ENCODE results near the gene EEPD1. TPM values are rescaled to one million over a fixed set of nuclear protein-coding genes. Genes with fewer than 3 reads are reported as not detected.

EEPD1 gene
- total RNA-seq, 1 donor from 2014 or later, result 9.9 TPM

DNA sequence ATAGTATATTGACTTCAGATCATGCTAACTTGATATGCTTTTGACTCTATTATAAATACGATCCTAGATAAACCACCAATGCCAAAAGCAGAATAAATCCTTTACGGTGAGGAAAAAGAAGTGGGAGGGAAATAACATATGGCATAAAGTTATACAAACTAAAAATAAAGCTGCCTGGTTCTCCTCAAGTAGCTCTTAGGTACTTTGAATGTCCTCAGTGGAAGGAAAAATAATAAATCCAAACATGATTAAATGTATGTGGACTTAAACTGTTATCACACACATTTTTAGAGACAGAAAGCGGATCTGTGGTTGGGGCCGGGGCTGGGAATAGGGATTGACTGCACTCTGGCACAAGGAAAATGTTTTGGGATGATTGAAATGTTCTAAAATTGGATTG is 23.6 kb downstream of the EEPD1 start:
- Histone ChIP-seq H3K36me3 (no peaks in the 10 kb centered on the region), H3K27ac (no peak overlapping the region), H3K4me3 (no peak overlapping the region), H3K27me3 (no peaks in the 10 kb centered on the region), H3K4me1 (peaks cover 7% of the 10 kb centered on the region), H3K9me3 (no peaks in the 10 kb centered on the region)
- no peak for ATAC-seq
- no peak for DNase-seq
- intact Hi-C loops (cut with DNase I), result no loop called here
- no peak for TF ChIP-seq CTCF (IDR thresholded peaks at IDR 0.05)

DNA sequence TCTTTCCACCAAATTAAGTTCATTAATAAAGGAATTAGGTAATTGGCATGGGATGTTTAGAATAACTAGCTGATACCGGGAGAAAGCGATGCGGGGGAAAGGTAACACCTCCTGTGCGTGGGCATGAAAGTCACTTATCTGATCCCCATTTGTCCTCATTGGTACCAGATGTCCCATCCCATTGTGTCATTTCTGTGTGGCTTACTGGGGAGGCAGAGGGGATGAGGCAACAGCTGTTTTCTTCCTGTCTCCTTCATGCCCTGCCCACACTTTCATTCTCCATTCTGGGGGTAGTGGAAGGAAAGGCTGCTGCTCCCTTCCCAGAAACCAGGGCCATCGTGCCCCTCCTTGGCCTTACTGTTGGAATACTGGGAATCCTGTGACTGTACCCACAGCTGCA is 27.1 kb downstream of the EEPD1 start:
- Histone ChIP-seq H3K4me3 (no peak overlapping the region), H3K4me1 (peaks cover 7% of the 10 kb centered on the region), H3K9me3 (no peaks in the 10 kb centered on the region), H3K27me3 (no peaks in the 10 kb centered on the region), H3K36me3 (no peaks in the 10 kb centered on the region), H3K27ac (no peak overlapping the region)
- TF ChIP-seq CTCF (IDR thresholded peaks at IDR 0.05), result no peak
- ATAC-seq, result no peak
- no peak for DNase-seq
- intact Hi-C loops (cut with DNase I), result no loop called here

GRCh38 chr7:36181668-36182067 is 28.6 kb downstream of the EEPD1 start:
- H3K4me1 ChIP-seq, result no peaks in the 10 kb centered on the region
- no peak for TF ChIP-seq CTCF (IDR thresholded peaks at IDR 0.05)
- H3K4me3 ChIP-seq, result no peak overlapping the region
- ATAC-seq, result no peak
- H3K36me3 ChIP-seq, result no peaks in the 10 kb centered on the region
- intact Hi-C loops (cut with DNase I), result no loop called here
- no peak overlapping the region for H3K27ac ChIP-seq
- H3K27me3 ChIP-seq, result no peaks in the 10 kb centered on the region
- H3K9me3 ChIP-seq, result no peaks in the 10 kb centered on the region
- DNase-seq, result no peak

DNA sequence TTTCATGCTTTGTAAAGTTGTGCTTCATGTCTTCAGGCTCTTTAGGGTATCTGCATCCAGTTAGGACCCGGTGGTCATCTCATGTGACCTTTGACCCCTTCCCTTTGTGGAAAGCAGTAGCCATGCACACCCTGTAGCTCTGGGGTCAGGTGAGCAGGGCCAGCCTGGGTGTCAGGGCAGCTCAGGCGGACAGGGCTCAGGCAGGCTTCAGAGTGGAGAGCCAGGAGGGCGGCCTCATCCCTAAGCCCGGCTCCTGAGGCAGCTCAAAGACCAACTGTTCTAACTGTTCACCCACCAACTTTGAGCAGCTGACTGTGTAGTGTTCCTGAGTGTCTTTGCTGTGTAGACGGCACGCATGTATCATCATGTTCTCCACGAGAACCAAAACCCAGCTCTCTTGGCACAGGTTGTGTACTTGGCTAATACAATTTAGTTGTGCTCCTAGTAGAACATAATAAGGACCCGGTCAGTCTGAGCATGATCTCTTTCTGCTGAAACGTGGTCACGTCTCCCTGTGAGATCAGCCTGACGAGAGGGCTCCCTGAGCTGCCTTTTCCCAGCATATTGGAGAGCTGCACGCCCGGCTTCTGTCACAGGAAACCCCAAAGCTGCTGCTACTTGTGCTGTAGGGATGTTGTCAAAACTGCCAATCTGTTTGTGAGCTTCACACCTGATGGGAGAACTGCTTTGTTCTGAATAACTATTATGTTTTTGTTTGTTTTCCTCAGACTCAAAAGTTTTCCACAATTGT is 30.0 kb downstream of the EEPD1 start:
- no peak overlapping the region for H3K4me3 ChIP-seq
- H3K27ac ChIP-seq, result no peak overlapping the region

DNA sequence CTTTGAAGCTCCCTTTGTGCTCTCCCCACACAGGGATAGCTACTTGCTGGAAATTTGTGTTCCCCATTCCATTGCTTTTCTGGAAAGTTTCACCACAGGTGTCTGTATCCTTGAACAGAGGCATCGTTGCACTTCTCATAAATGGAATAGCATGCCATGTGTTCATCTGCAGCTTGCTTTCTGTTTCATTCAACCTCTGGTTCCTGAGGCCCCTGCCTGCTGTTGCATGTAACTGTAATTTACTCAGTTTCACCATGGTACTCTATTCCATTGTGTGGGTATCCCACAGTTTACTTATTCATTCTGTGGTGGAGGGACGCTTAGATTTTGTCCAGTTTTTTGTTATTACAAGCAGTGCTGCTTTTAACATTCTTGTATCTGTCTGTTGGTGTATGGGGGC is 32.0 kb downstream of the EEPD1 start:
- Histone ChIP-seq H3K4me3 (no peak overlapping the region), H3K27me3 (no peaks in the 10 kb centered on the region), H3K27ac (no peak overlapping the region), H3K36me3 (no peaks in the 10 kb centered on the region), H3K4me1 (no peaks in the 10 kb centered on the region), H3K9me3 (no peaks in the 10 kb centered on the region)
- no peak for ATAC-seq
- TF ChIP-seq CTCF (IDR thresholded peaks at IDR 0.05), result no peak
- intact Hi-C loops (cut with DNase I), result no loop called here
- DNase-seq, result no peak

More for the DNA sequence above, 30.0 kb downstream of the EEPD1 start:
- no peaks in the 10 kb centered on the region for H3K36me3 ChIP-seq
- DNase-seq, result no peak
- TF ChIP-seq CTCF (IDR thresholded peaks at IDR 0.05), result no peak
- no peaks in the 10 kb centered on the region for H3K27me3 ChIP-seq
- ATAC-seq, result no peak
- intact Hi-C loops (cut with DNase I), result no loop called here
- H3K9me3 ChIP-seq, result no peaks in the 10 kb centered on the region
- no peaks in the 10 kb centered on the region for H3K4me1 ChIP-seq

GRCh38 chr7:36185756-36186155 is 32.7 kb downstream of the EEPD1 start:
- TF ChIP-seq CTCF (IDR thresholded peaks at IDR 0.05), result no peak
- no peaks in the 10 kb centered on the region for H3K9me3 ChIP-seq
- ATAC-seq (no peak), DNase-seq (no peak)
- peaks cover 4% of the 10 kb centered on the region for H3K4me1 ChIP-seq
- H3K4me3 ChIP-seq, result no peak overlapping the region
- no peaks in the 10 kb centered on the region for H3K36me3 ChIP-seq
- intact Hi-C loops (cut with DNase I), result no loop called here
- no peak overlapping the region for H3K27ac ChIP-seq
- H3K27me3 ChIP-seq, result no peaks in the 10 kb centered on the region

Measured in upper lobe of right lung (tissue), 1 donor.